ENCODE measurements around the gene BCKDHA.

GRCh38 chr19:41408256-41408655 lies 10.6 kb downstream of the BCKDHA start:
- TF ChIP-seq EZH2phosphoT487 (IDR thresholded peaks at IDR 0.05; ENCODE audit: insufficient read depth, low read depth) (no peak), EZH2 (IDR thresholded peaks at IDR 0.05; ENCODE audit: insufficient read depth, poor library complexity, severe bottlenecking) (no peak)
